Fibroblast of pulmonary artery (primary cell): ENCODE measurements around the gene EPB42.

Experiments used
- DNase-seq: peaks from one replicate; pipeline ENCODE4 v3.0.0-alpha.2; 2010; ENCODE audit warnings: low read depth
- H3K4me3 ChIP-seq: replicated peaks from 2 replicates; pipeline ENCODE4 v1.5.1; 2011; ENCODE audit warnings: low read depth, mild to moderate bottlenecking, control low read depth, low read length, moderate library complexity
- CTCF ChIP-seq: IDR thresholded peaks from 2 replicates; pipeline ENCODE4 v1.5.1; 2011; ENCODE audit warnings: mild to moderate bottlenecking, control low read depth, low read length, inconsistent platforms; ENCODE audit errors: missing control alignments

Gene EPB42

DNA sequence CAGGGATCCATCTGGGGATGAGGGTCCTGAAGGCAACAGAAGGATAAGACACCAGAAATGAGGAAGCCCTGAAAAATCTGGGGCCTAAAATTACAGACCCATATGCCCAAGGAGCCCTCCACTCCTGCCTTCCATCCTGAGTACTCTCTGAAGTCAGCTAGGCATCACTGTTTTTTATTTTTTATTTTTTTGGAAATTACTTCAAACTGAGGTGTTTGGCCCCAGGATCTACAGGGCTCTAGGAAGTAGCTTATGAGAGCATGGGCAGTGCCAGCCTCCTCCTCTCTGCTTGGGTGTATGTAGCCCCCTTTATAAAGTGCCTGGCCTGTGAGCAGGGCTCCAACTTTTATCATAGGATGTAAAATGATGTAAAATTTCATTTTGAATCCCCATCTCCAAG lies 7.9 kb downstream of the EPB42 start:
- H3K4me3 ChIP-seq = no peak overlapping the region
- TF ChIP-seq CTCF = no peak
- DNase-seq = no peak

- DNase-seq = no peak
- no peak for TF ChIP-seq CTCF
- no peak overlapping the region for H3K4me3 ChIP-seq
These were observed 8.5 kb downstream of the EPB42 start for GRCh38 chr15:43212299-43212698.

- no peak overlapping the region for H3K4me3 ChIP-seq
- TF ChIP-seq CTCF = no peak
- no peak for DNase-seq
These were observed 9.5 kb downstream of the EPB42 start for GRCh38 chr15:43211224-43211735.

DNA sequence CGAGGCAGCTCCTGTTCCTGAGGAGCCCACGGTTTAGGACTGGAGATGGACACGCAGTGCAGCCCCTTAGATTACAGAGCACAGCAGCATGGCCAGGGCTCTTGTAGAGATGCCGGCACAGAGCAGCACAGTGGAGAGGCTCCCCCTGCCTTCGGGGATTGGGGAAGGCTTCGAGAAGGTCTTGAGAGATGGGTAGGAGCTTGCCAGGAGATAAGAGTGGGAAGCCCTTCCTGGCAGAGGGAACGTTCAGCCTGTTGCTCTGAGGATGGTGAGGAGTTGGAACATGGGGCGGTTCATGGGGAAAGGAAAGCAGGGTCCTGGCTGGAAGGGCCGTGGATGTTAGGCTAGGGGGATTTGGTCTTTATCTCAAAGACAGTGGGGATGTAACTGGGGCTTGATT lies 10.0 kb downstream of the EPB42 start:
- no peak overlapping the region for H3K4me3 ChIP-seq
- TF ChIP-seq CTCF = no peak
- no peak for DNase-seq

- no peak overlapping the region for H3K4me3 ChIP-seq
- DNase-seq = no peak
- no peak for TF ChIP-seq CTCF
These were observed 10.6 kb downstream of the EPB42 start for GRCh38 chr15:43210172-43210745.

- no peak overlapping the region for H3K4me3 ChIP-seq
- peak; percentile 18 for DNase-seq
- TF ChIP-seq CTCF = peak; percentile 4
These were observed 11.6 kb downstream of the EPB42 start for GRCh38 chr15:43209059-43209824.
